Spleen (tissue), 11 donors: ENCODE data around the gene SEZ6L2. TPM values are rescaled to one million over a fixed set of nuclear protein-coding genes. Genes with fewer than 3 reads are reported as not detected.

ENCODE experiments used
- DNase-seq: peaks from one replicate; pipeline ENCODE4 v3.0.0-alpha.2; 2020
- H3K27ac ChIP-seq, 8 donors: fragments of 200-600 bp; sonication (generic) in 7 of 8; 1 replicate in 4 of 8; 2 replicates in 4 of 8; pipeline versions ENCODE4 v1.5.0 to v1.8.0; 2016 to 2021; ENCODE audit warnings: inconsistent platforms in 4 of 8, mild to moderate bottlenecking in 4 of 8, moderate library complexity in 1 of 8
- H3K27me3 ChIP-seq, 7 donors: fragments of 200-600 bp; sonication (generic) in 6 of 7; replicated peaks in 1 of 7; 1 replicate in 4 of 7; 2 replicates in 3 of 7; pipeline versions ENCODE4 v1.5.0 to v1.8.0; 2016 to 2021; ENCODE audit warnings: inconsistent platforms in 3 of 7, mild to moderate bottlenecking in 1 of 7
- H3K36me3 ChIP-seq, 6 donors: fragments of 200-600 bp; sonication (generic) in 5 of 6; 1 replicate in 4 of 6; 2 replicates in 2 of 6; pipeline versions ENCODE4 v1.5.0 to v1.8.0; 2016 to 2021; ENCODE audit warnings: inconsistent platforms in 2 of 6
- H3K4me1 ChIP-seq, 6 donors: fragments of 200-600 bp; sonication (generic) in 5 of 6; 1 replicate in 3 of 6; 2 replicates in 3 of 6; pipeline versions ENCODE4 v1.5.0 to v1.8.0; 2016 to 2021; ENCODE audit warnings: inconsistent platforms in 3 of 6
- H3K4me3 ChIP-seq, 8 donors: fragments of 200-600 bp; sonication (generic) in 7 of 8; 1 replicate in 4 of 8; 2 replicates in 4 of 8; pipeline versions ENCODE4 v1.5.0 to v1.8.0; 2016 to 2021; ENCODE audit warnings: inconsistent platforms in 4 of 8, mild to moderate bottlenecking in 4 of 8, moderate library complexity in 2 of 8
- H3K9me3 ChIP-seq, 8 donors: fragments of 200-600 bp; sonication (generic) in 7 of 8; 1 replicate in 4 of 8; 2 replicates in 4 of 8; pipeline versions ENCODE4 v1.5.0 to v1.8.0; 2016 to 2021; ENCODE audit warnings: inconsistent platforms in 4 of 8
- CTCF ChIP-seq, 11 experiments: fragments of 200-600 bp in 7 of 11; fragments of 450-650 bp in 4 of 11; sonication (generic) in 4 of 11; IDR thresholded peaks in 8 of 11; conservative IDR thresholded peaks in 3 of 11; 1 replicate in 7 of 11; 2 replicates in 4 of 11; pipeline versions ENCODE4 v1.4.0 to v1.8.0; 2016 to 2021; ENCODE audit warnings: antibody characterized with exemption in 11 of 11, inconsistent platforms in 4 of 11, mild to moderate bottlenecking in 1 of 11
- POLR2A ChIP-seq, 3 donors: fragments of 450-650 bp; IDR thresholded peaks; one replicate each; pipeline ENCODE4 v1.5.1; 2017; ENCODE audit warnings: antibody characterized with exemption in 3 of 3, mild to moderate bottlenecking in 1 of 3
- POLR2AphosphoS5 ChIP-seq, 3 donors: sonication (generic); formaldehyde crosslinking; IDR thresholded peaks; one replicate each; pipeline ENCODE4 v1.5.1; 2017; ENCODE audit warnings: antibody characterized with exemption in 3 of 3
- WGBS, 5 donors: extraction: QIAGEN DNeasy Blood & Tissue Kit in 3 of 5; methylation state at CpG; one replicate each; pipeline versions ENCODE4 v1.1.5 to v1.1.7; 2013 to 2018; 5-methylcytosine and 5-hydroxymethylcytosine counted together
- intact Hi-C: fragments of 100-400 bp; cut with DNase I; formaldehyde crosslinking; loops from one replicate; pipeline ENCODE4 v1.15.0; 2023; ENCODE audit warnings: low total_unique reads
- polyA plus RNA-seq, 3 donors: library from polyadenylated mRNA; stranded (reverse); fragments of 200-250 nt; gene quantifications; one replicate each; pipeline ENCODE4 v1.2.1, GENCODE V29; 2013
- total RNA-seq, 7 donors: library from RNA; depleted of rRNA in 3 of 7; stranded (reverse); fragments of >200 nt in 3 of 7; fragmentation: NEBNext Ultra II Directional in 4 of 7; extraction: Animal tissue kit (Norgen Biotek cat#: 25700) in 4 of 7; gene quantifications; one replicate each; pipeline versions ENCODE4 v1.1.0 to v1.2.1, GENCODE V29; 2016 to 2021
- donor health status: healthy with polysubstance abuse.
- donor health status: DM: no; HTN: no; CAD: no; lungs with moderate emphysema.
- donor health status: DM: no; HTN: no; CAD: no.
- donor health status: Bipolar disorder and iron deficiency.
- donor health status: healthy.
- donor health status: DM: no; HTN: no; CAD: no.
- donor health status: DM: yes; HTN: yes; CAD: no.

Gene SEZ6L2
- total and polyA plus RNA-seq, 10 donors, result 0.35 to 4.1 (median 2.1) TPM

GRCh38 chr16:29922326-29922725, 23.0 kb upstream of the SEZ6L2 start:
- WGBS, 5 donors, result 84 to 98% (median 98%) methylated on average over 2 of the region's 2 CpGs

GRCh38 chr16:29921034-29921385, 21.7 kb upstream of the SEZ6L2 start:
- DNase-seq, result no peak
- Histone ChIP-seq H3K36me3 (peaks cover 3 to 80% (median 38%) of the 10 kb centered on the region in 6 donors), H3K4me1 (peaks cover 12 to 24% (median 17%) of the 10 kb centered on the region in 6 donors), H3K4me3 (no peak overlapping the region), H3K9me3 (no peaks in the 10 kb centered on the region), H3K27me3 (no peaks in the 10 kb centered on the region), H3K27ac (no peak overlapping the region)
- no peak for TF ChIP-seq CTCF (IDR thresholded peaks at IDR 0.05 in 8 of 11, conservative IDR thresholded peaks at IDR 0.05 in 3 of 11)
- no peak for TF ChIP-seq POLR2A (IDR thresholded peaks at IDR 0.05)
- no peak for TF ChIP-seq POLR2AphosphoS5 (IDR thresholded peaks at IDR 0.05)
- 74 to 95% (median 88%) methylated on average over 3 of the region's 3 CpGs for WGBS, 5 donors
- intact Hi-C loops, result no loop called here

More at GRCh38 chr16:29922326-29922725, 23.0 kb upstream of the SEZ6L2 start:
- H3K4me1 ChIP-seq, result peaks cover 12 to 34% (median 27%) of the 10 kb centered on the region in 6 donors
- no peak overlapping the region for H3K27ac ChIP-seq
- peaks cover 3 to 67% (median 38%) of the 10 kb centered on the region in 6 donors for H3K36me3 ChIP-seq
- no peaks in the 10 kb centered on the region for H3K27me3 ChIP-seq
- TF ChIP-seq POLR2A (IDR thresholded peaks at IDR 0.05) (no peak), POLR2AphosphoS5 (IDR thresholded peaks at IDR 0.05) (no peak), CTCF (IDR thresholded peaks at IDR 0.05 in 8 of 11, conservative IDR thresholded peaks at IDR 0.05 in 3 of 11) (no peak)
- H3K9me3 ChIP-seq, result no peaks in the 10 kb centered on the region
- DNase-seq, result no peak
- no peak overlapping the region for H3K4me3 ChIP-seq
- intact Hi-C loops, result no loop called here

- no peaks in the 10 kb centered on the region for H3K27me3 ChIP-seq
- 86 to 97% (median 93%) methylated on average over 6 of the region's 6 CpGs for WGBS, 5 donors
- no peaks in the 10 kb centered on the region for H3K9me3 ChIP-seq
- H3K36me3 ChIP-seq, result peaks cover 3 to 85% (median 38%) of the 10 kb centered on the region in 6 donors
- TF ChIP-seq POLR2A (IDR thresholded peaks at IDR 0.05) (no peak), CTCF (IDR thresholded peaks at IDR 0.05 in 8 of 11, conservative IDR thresholded peaks at IDR 0.05 in 3 of 11) (no peak), POLR2AphosphoS5 (IDR thresholded peaks at IDR 0.05) (no peak)
- H3K27ac ChIP-seq, result no peak overlapping the region
- DNase-seq, result no peak
- H3K4me1 ChIP-seq, result peaks cover 12 to 22% (median 16%) of the 10 kb centered on the region in 6 donors
- H3K4me3 ChIP-seq, result no peak overlapping the region
- intact Hi-C loops, result no loop called here
These were observed 21.1 kb upstream of the SEZ6L2 start for GRCh38 chr16:29920288-29921033.

GRCh38 chr16:29916979-29917378, 17.6 kb upstream of the SEZ6L2 start:
- TF ChIP-seq POLR2AphosphoS5 (IDR thresholded peaks at IDR 0.05), result no peak
- TF ChIP-seq POLR2A (IDR thresholded peaks at IDR 0.05), result no peak
- TF ChIP-seq CTCF (IDR thresholded peaks at IDR 0.05 in 8 of 11, conservative IDR thresholded peaks at IDR 0.05 in 3 of 11), result no peak
- H3K27ac ChIP-seq, result no peak overlapping the region
- no peaks in the 10 kb centered on the region for H3K27me3 ChIP-seq
- H3K4me3 ChIP-seq, result no peak overlapping the region
- peaks cover 3 to 93% (median 32%) of the 10 kb centered on the region in 6 donors for H3K36me3 ChIP-seq
- intact Hi-C loops, result no loop called here
- whole genome bisulfite sequencing, 5 donors, result 97 to 100% (median 100%) methylated on average over 1 of the region's 1 CpG
- H3K4me1 ChIP-seq, result no peaks in the 10 kb centered on the region
- DNase-seq, result no peak
- H3K9me3 ChIP-seq, result no peaks in the 10 kb centered on the region
